GM18868 (cell line): Measurements from ENCODE around the gene CSF2.
A peak's percentile ranks its signal among the peaks of the same experiment; 100 is the strongest.

Experiments
- ATAC-seq: cut with Tn5 transposase; IDR thresholded peaks from one replicate; pipeline ENCODE4 v1.9.1; 2021; ENCODE audit warnings: mild to moderate bottlenecking, moderate library complexity; ENCODE audit not compliant: unreplicated experiment

CSF2 gene

GRCh38 chr5:132073231-132074013 lies at the start of gene CSF2:
CSF2 (plus strand) TSS chr5:132073789; CDS start chr5:132073824, 35 bp downstream.
- ATAC-seq: no peak

GRCh38 chr5:132024117-132024435 lies 49.5 kb upstream of the CSF2 start:
- ATAC-seq: no peak

GRCh38 chr5:132024789-132025402 lies 48.7 kb upstream of the CSF2 start:
- no peak for ATAC-seq

GRCh38 chr5:132025403-132025971 lies 48.1 kb upstream of the CSF2 start:
- no peak for ATAC-seq

- no peak for ATAC-seq
Measured at GRCh38 chr5:132026516-132027008, 47.0 kb upstream of the CSF2 start.

GRCh38 chr5:132027027-132027426 lies 46.6 kb upstream of the CSF2 start:
- ATAC-seq: peak; percentile 54

- ATAC-seq: no peak
Measured at GRCh38 chr5:132029609-132030330, 43.8 kb upstream of the CSF2 start.

- no peak for ATAC-seq
Measured at GRCh38 chr5:132030610-132031009, 43.0 kb upstream of the CSF2 start.

- no peak for ATAC-seq
Measured at GRCh38 chr5:132032196-132032595, 41.4 kb upstream of the CSF2 start.

GRCh38 chr5:132033122-132033521 lies 40.5 kb upstream of the CSF2 start:
- ATAC-seq: no peak

- no peak for ATAC-seq
Measured at GRCh38 chr5:132037353-132037752, 36.2 kb upstream of the CSF2 start.

- ATAC-seq: no peak
Measured at GRCh38 chr5:132044207-132044606, 29.4 kb upstream of the CSF2 start.

GRCh38 chr5:132046880-132047299 lies 26.7 kb upstream of the CSF2 start:
- no peak for ATAC-seq

GRCh38 chr5:132049093-132049492 lies 24.5 kb upstream of the CSF2 start:
- no peak for ATAC-seq

GRCh38 chr5:132049559-132049958 lies 24.0 kb upstream of the CSF2 start:
- no peak for ATAC-seq

- no peak for ATAC-seq
Measured at GRCh38 chr5:132050136-132050535, 23.5 kb upstream of the CSF2 start.

- ATAC-seq: no peak
Measured at GRCh38 chr5:132050661-132051552, 22.7 kb upstream of the CSF2 start.

- ATAC-seq: no peak
Measured at GRCh38 chr5:132052520-132052919, 21.1 kb upstream of the CSF2 start.

- no peak for ATAC-seq
Measured at GRCh38 chr5:132053483-132053882, 20.1 kb upstream of the CSF2 start.

GRCh38 chr5:132054031-132054696 lies 19.4 kb upstream of the CSF2 start:
- no peak for ATAC-seq
